Mesendoderm (in vitro differentiated cells): ENCODE data around the gene GPD1.
A peak's percentile ranks its signal among the peaks of the same experiment; 100 is the strongest.
"Not testable (repeated sequence)": the region's sequence is repeated elsewhere in the genome, so short reads cannot be mapped to it uniquely, and the experiment has no call there.

Experiments
- DNase-seq: peaks from one replicate; pipeline ENCODE4 v3.0.0; 2013
- H2AK5ac ChIP-seq: 2 replicates; pipeline ENCODE4 v1.6.1; 2013; ENCODE audit warnings: low read length, inconsistent platforms
- H2BK120ac ChIP-seq: 2 replicates; pipeline ENCODE4 v1.6.1; 2013; ENCODE audit warnings: low read depth, mild to moderate bottlenecking, low read length, moderate library complexity, mixed read lengths
- H2BK15ac ChIP-seq: replicated peaks from 2 replicates; pipeline ENCODE4 v1.6.1; 2013; ENCODE audit warnings: low read depth, mild to moderate bottlenecking, moderate library complexity
- H2BK5ac ChIP-seq: 2 replicates; pipeline ENCODE4 v1.6.1; 2013; ENCODE audit warnings: low read length, inconsistent platforms
- H3K18ac ChIP-seq: 2 replicates; pipeline ENCODE4 v1.6.1; 2013; ENCODE audit warnings: mild to moderate bottlenecking, low read length, mixed read lengths
- H3K23ac ChIP-seq: one replicate; pipeline ENCODE4 v1.6.1; 2013; ENCODE audit warnings: low read length
- H3K27ac ChIP-seq: 2 replicates; pipeline ENCODE4 v1.5.1; 2013; ENCODE audit warnings: low read depth, mild to moderate bottlenecking, inconsistent platforms, low read length, moderate library complexity
- H3K27me3 ChIP-seq: 2 replicates; pipeline ENCODE4 v1.6.1; 2013; ENCODE audit warnings: low read length, control low read depth, mild to moderate bottlenecking, inconsistent platforms; ENCODE audit not compliant: insufficient read depth, poor library complexity
- H3K36me3 ChIP-seq: 2 replicates; pipeline ENCODE4 v1.6.1; 2013; ENCODE audit warnings: low read length, inconsistent platforms; ENCODE audit not compliant: control insufficient read depth, insufficient read depth
- H3K4ac ChIP-seq: one replicate; pipeline ENCODE4 v1.6.1; 2013; ENCODE audit warnings: low read depth, mild to moderate bottlenecking, low read length, moderate library complexity
- H3K4me1 ChIP-seq: 2 replicates; pipeline ENCODE4 v1.6.1; 2013; ENCODE audit warnings: low read depth, low read length, inconsistent platforms; ENCODE audit not compliant: control insufficient read depth
- H3K4me2 ChIP-seq: 2 replicates; pipeline ENCODE4 v1.6.1; 2013; ENCODE audit warnings: low read length
- H3K4me3 ChIP-seq: 2 replicates; pipeline ENCODE4 v1.5.1; 2013; ENCODE audit warnings: mild to moderate bottlenecking, low read length
- H3K56ac ChIP-seq: one replicate; pipeline ENCODE4 v1.6.1; 2013; ENCODE audit warnings: low read length
- H3K79me1 ChIP-seq: 2 replicates; pipeline ENCODE4 v1.6.1; 2013; ENCODE audit warnings: low read length, inconsistent platforms
- H3K79me2 ChIP-seq: 2 replicates; pipeline ENCODE4 v1.6.1; 2013; ENCODE audit warnings: mild to moderate bottlenecking, low read length; ENCODE audit not compliant: control insufficient read depth, insufficient read depth
- H3K9ac ChIP-seq: 2 replicates; pipeline ENCODE4 v1.6.1; 2013; ENCODE audit warnings: low read length, inconsistent platforms
- H4K5ac ChIP-seq: one replicate; pipeline ENCODE4 v1.6.1; 2013; ENCODE audit warnings: low read length
- H4K8ac ChIP-seq: one replicate; pipeline ENCODE4 v1.6.1; 2013; ENCODE audit warnings: low read depth, mild to moderate bottlenecking, control low read depth, low read length, moderate library complexity
- WGBS: extraction: QIAGEN DNeasy Blood & Tissue Kit; methylation state at CpG from one replicate; pipeline ENCODE4 v1.1.7; 2013; ENCODE audit warnings: low lambda C conversion rate, missing lambda C conversion rate; ENCODE audit not compliant: insufficient coverage; ENCODE audit errors: extremely low coverage; 5-methylcytosine and 5-hydroxymethylcytosine counted together

Gene GPD1

GRCh38 chr12:50083301-50083700 lies 20.5 kb upstream of the GPD1 start:
- no peak overlapping the region for H3K4me3 ChIP-seq
- no CpG with 5 or more reads among the region's 1 CpG for WGBS
- peaks cover 12% of the 10 kb centered on the region for H3K79me2 ChIP-seq
- no peak overlapping the region for H3K9ac ChIP-seq
- H3K36me3 ChIP-seq = peaks cover 8% of the 10 kb centered on the region
- H3K4me2 ChIP-seq = no peak overlapping the region
- no peak overlapping the region for H3K18ac ChIP-seq
- H2BK5ac ChIP-seq = no peak overlapping the region
- no peak overlapping the region for H3K27ac ChIP-seq
- no peak overlapping the region for H3K23ac ChIP-seq
- no peak overlapping the region for H2BK15ac ChIP-seq
- H3K4ac ChIP-seq = no peak overlapping the region
- no peak overlapping the region for H2BK120ac ChIP-seq
- H4K5ac ChIP-seq = no peak overlapping the region
- peaks cover 12% of the 10 kb centered on the region for H3K79me1 ChIP-seq
- H3K4me1 ChIP-seq = peaks cover 3% of the 10 kb centered on the region
- no peak overlapping the region for H4K8ac ChIP-seq
- H3K27me3 ChIP-seq = peaks cover 3% of the 10 kb centered on the region
- no peak for DNase-seq
- no peak overlapping the region for H2AK5ac ChIP-seq
- no peak overlapping the region for H3K56ac ChIP-seq

DNA sequence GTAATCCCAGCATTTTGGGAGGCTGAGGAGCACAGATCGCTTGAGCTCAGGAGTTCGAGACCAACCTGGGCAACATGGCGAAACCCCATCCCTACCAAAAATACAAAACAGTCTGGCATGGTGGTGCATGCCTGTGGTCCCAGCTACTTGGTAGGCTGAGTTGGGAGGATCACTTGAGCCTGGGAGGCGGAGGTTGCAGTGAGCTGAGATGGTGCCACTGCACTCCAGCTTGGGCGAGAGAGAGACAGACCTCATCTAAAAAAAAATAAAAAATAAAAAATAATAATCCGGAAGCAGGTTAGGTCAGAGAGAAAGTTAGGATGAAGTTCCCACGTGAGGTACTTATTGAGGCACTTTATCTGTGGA lies 19.4 kb upstream of the GPD1 start:
- not testable (repeated sequence) for H2BK120ac ChIP-seq, H3K23ac ChIP-seq, H4K8ac ChIP-seq, H3K27me3 ChIP-seq, H3K4me1 ChIP-seq, DNase-seq, H2BK15ac ChIP-seq, H3K4ac ChIP-seq, H3K18ac ChIP-seq, H2AK5ac ChIP-seq
- peak overlapping the region; percentile 85 for H3K4me3 ChIP-seq
- peak overlapping the region; percentile 79 for H3K4me2 ChIP-seq
- peak overlapping the region; percentile 88 for H4K5ac ChIP-seq
- peak overlapping the region; percentile 50 for H2BK5ac ChIP-seq
- peak overlapping the region; percentile 91 for H3K56ac ChIP-seq
- H3K36me3 ChIP-seq = peaks cover 12% of the 10 kb centered on the region
- peak overlapping the region; percentile 87 for H3K9ac ChIP-seq
- H3K79me2 ChIP-seq = peaks cover 12% of the 10 kb centered on the region
- peaks cover 12% of the 10 kb centered on the region for H3K79me1 ChIP-seq
- peak overlapping the region; percentile 20 for H3K27ac ChIP-seq
- no CpG with 5 or more reads among the region's 7 CpGs for WGBS

- Histone ChIP-seq H2BK5ac (peak within 1 kb of the TSS; percentile 50), H3K27ac (peak within 1 kb of the TSS; percentile 91), H3K56ac (peak within 1 kb of the TSS; percentile 92), H3K27me3 (peaks cover 3% of the 10 kb centered on the region), H4K5ac (peak within 1 kb of the TSS; percentile 88), H3K36me3 (peaks cover 14% of the 10 kb centered on the region), H3K9ac (peak within 1 kb of the TSS; percentile 87), H3K4ac (peak within 1 kb of the TSS; percentile 93), H3K79me1 (peaks cover 12% of the 10 kb centered on the region), H3K4me1 (peaks cover 3% of the 10 kb centered on the region), H3K23ac (no peak within 1 kb of the TSS), H2AK5ac (no peak within 1 kb of the TSS), H2BK15ac (no peak within 1 kb of the TSS), H3K79me2 (peaks cover 12% of the 10 kb centered on the region), H2BK120ac (no peak within 1 kb of the TSS), H3K4me2 (peak within 1 kb of the TSS; percentile 79), H3K4me3 (peak within 1 kb of the TSS; percentile 90), H4K8ac (peak within 1 kb of the TSS; percentile 87), H3K18ac (peak within 1 kb of the TSS; percentile 98)
- WGBS = no CpG with 5 or more reads among the region's 69 CpGs
- peak; percentile 97 for DNase-seq
These were observed 18.8 kb upstream of the GPD1 start, which contains the start of gene SMARCD1 for GRCh38 chr12:50084775-50085614. TSS of gene SMARCD1 (plus strand) at chr12:50085342. CDS start at chr12:50085370, 28 bp downstream.

- peak overlapping the region; percentile 22 for H3K27ac ChIP-seq
- WGBS = no CpG with 5 or more reads among the region's 8 CpGs
- no peak overlapping the region for H2AK5ac ChIP-seq
- peak overlapping the region; percentile 98 for H3K18ac ChIP-seq
- no peak overlapping the region for H3K4ac ChIP-seq
- peaks cover 12% of the 10 kb centered on the region for H3K79me1 ChIP-seq
- peaks cover 16% of the 10 kb centered on the region for H3K36me3 ChIP-seq
- no peaks in the 10 kb centered on the region for H3K27me3 ChIP-seq
- peak overlapping the region; percentile 91 for H3K56ac ChIP-seq
- no peak overlapping the region for H2BK15ac ChIP-seq
- no peak overlapping the region for H3K23ac ChIP-seq
- peak overlapping the region; percentile 90 for H3K4me3 ChIP-seq
- H4K8ac ChIP-seq = no peak overlapping the region
- H3K9ac ChIP-seq = peak overlapping the region; percentile 82
- peaks cover 12% of the 10 kb centered on the region for H3K79me2 ChIP-seq
- H2BK5ac ChIP-seq = no peak overlapping the region
- no peak overlapping the region for H4K5ac ChIP-seq
- H3K4me1 ChIP-seq = peaks cover 3% of the 10 kb centered on the region
- DNase-seq = no peak
- H3K4me2 ChIP-seq = peak overlapping the region; percentile 71
- no peak overlapping the region for H2BK120ac ChIP-seq
These were observed 18.2 kb upstream of the GPD1 start for GRCh38 chr12:50085615-50086072.

- H4K8ac ChIP-seq = no peak overlapping the region
- H3K18ac ChIP-seq = no peak overlapping the region
- peak overlapping the region; percentile 91 for H3K56ac ChIP-seq
- no CpG with 5 or more reads among the region's 5 CpGs for WGBS
- H3K79me2 ChIP-seq = peaks cover 12% of the 10 kb centered on the region
- H3K4me3 ChIP-seq = peak overlapping the region; percentile 90
- H2BK15ac ChIP-seq = no peak overlapping the region
- peak; percentile 39 for DNase-seq
- H2BK120ac ChIP-seq = no peak overlapping the region
- no peak overlapping the region for H4K5ac ChIP-seq
- no peak overlapping the region for H3K4ac ChIP-seq
- H2BK5ac ChIP-seq = no peak overlapping the region
- peaks cover 12% of the 10 kb centered on the region for H3K79me1 ChIP-seq
- peaks cover 16% of the 10 kb centered on the region for H3K36me3 ChIP-seq
- no peak overlapping the region for H3K27ac ChIP-seq
- H3K27me3 ChIP-seq = no peaks in the 10 kb centered on the region
- H3K4me1 ChIP-seq = peaks cover 3% of the 10 kb centered on the region
- peak overlapping the region; percentile 82 for H3K9ac ChIP-seq
- H3K4me2 ChIP-seq = peak overlapping the region; percentile 71
- H2AK5ac ChIP-seq = no peak overlapping the region
- H3K23ac ChIP-seq = no peak overlapping the region
These were observed 17.7 kb upstream of the GPD1 start for GRCh38 chr12:50086148-50086547.
